IPS-18a (cell line): ENCODE measurements around the gene THUMPD3.

Experiments
- H3K27ac ChIP-seq: one replicate; pipeline ENCODE4 v1.5.1; 2013; ENCODE audit warnings: low read length
- H3K27me3 ChIP-seq: one replicate; pipeline ENCODE4 v1.6.1; 2013; ENCODE audit warnings: mild to moderate bottlenecking, low read length; ENCODE audit not compliant: control insufficient read depth, insufficient read depth
- H3K36me3 ChIP-seq: one replicate; pipeline ENCODE4 v1.6.1; 2013; ENCODE audit warnings: low read depth, low read length; ENCODE audit not compliant: control insufficient read depth
- H3K4me1 ChIP-seq: one replicate; pipeline ENCODE4 v1.6.1; 2013; ENCODE audit warnings: low read depth, low read length; ENCODE audit not compliant: control insufficient read depth
- H3K4me3 ChIP-seq: one replicate; pipeline ENCODE4 v1.5.1; 2013; ENCODE audit warnings: low read length
- H3K9ac ChIP-seq: one replicate; pipeline ENCODE4 v1.6.1; 2013; ENCODE audit warnings: mild to moderate bottlenecking, low read length, moderate library complexity
- H3K9me3 ChIP-seq: one replicate; pipeline ENCODE4 v1.6.1; 2013; ENCODE audit warnings: low read depth, low read length; ENCODE audit not compliant: control insufficient read depth

The THUMPD3 gene

DNA sequence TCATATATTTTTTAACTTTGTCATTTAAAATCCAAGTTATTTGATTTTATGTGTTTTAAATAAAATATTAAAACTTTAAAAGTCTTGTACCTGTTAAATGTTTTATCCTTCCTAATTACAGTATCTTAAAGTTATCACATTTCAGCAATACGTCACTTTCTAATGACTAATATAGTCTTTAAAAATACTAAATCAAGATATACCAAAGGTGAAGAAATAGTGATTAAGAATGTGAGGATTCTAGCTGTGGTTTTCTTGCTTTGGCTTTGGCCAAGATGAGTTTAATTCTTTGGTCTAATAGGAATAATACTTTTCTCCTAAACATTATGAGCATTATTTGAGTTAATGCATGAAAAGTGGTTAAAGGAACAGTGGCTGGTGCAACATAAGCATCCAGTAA, 48.4 kb downstream of the THUMPD3 start:
- H3K4me3 ChIP-seq, result no peak overlapping the region
- H3K27ac ChIP-seq, result no peak overlapping the region
- H3K9ac ChIP-seq, result no peak overlapping the region
- no peaks in the 10 kb centered on the region for H3K27me3 ChIP-seq
- no peaks in the 10 kb centered on the region for H3K36me3 ChIP-seq
- H3K9me3 ChIP-seq, result no peaks in the 10 kb centered on the region
- no peaks in the 10 kb centered on the region for H3K4me1 ChIP-seq

DNA sequence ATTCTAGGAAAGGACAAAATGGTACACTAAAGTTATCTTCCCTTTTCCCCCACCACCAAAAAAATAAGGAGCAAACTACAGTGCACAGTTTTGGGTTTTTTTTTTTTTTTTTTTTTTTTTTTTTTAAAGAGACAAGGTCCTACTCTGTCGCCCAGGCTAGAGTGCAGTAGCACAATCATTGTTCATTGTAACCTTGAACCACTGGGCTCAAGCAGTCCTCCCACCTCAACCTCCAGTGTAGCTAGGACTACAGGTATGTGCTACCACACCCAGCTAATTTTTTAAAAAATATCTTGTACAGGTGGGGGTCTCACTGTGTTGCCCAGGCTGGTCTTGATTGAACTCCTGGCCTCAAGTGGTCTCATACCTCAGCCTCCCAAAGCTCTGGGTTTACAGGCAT, 49.4 kb downstream of the THUMPD3 start:
- Histone ChIP-seq H3K4me3 (no peak overlapping the region), H3K36me3 (no peaks in the 10 kb centered on the region), H3K27me3 (no peaks in the 10 kb centered on the region), H3K27ac (no peak overlapping the region), H3K9me3 (no peaks in the 10 kb centered on the region), H3K9ac (no peak overlapping the region), H3K4me1 (no peaks in the 10 kb centered on the region)

DNA sequence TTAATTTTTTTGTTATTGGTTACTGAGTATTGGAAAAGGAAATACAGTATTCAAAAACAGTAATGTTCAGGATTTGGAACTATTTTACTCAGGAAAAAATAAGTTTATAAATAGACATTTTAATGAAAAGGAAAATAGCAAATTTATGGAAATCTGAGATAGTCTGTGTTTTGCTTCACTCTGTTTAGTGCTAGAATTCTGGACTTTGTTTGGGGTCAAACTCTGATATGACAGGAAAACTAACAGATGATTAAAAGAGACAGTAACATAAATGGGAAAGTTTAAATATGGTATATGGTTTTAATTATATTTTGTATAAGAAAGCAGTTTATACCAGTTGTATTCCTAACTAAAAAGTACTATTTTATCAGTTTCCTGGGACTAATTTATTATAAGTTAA, 52.0 kb downstream of the THUMPD3 start:
- Histone ChIP-seq H3K4me3 (no peak overlapping the region), H3K36me3 (no peaks in the 10 kb centered on the region), H3K27me3 (no peaks in the 10 kb centered on the region), H3K9ac (no peak overlapping the region), H3K4me1 (no peaks in the 10 kb centered on the region), H3K27ac (no peak overlapping the region), H3K9me3 (no peaks in the 10 kb centered on the region)

DNA sequence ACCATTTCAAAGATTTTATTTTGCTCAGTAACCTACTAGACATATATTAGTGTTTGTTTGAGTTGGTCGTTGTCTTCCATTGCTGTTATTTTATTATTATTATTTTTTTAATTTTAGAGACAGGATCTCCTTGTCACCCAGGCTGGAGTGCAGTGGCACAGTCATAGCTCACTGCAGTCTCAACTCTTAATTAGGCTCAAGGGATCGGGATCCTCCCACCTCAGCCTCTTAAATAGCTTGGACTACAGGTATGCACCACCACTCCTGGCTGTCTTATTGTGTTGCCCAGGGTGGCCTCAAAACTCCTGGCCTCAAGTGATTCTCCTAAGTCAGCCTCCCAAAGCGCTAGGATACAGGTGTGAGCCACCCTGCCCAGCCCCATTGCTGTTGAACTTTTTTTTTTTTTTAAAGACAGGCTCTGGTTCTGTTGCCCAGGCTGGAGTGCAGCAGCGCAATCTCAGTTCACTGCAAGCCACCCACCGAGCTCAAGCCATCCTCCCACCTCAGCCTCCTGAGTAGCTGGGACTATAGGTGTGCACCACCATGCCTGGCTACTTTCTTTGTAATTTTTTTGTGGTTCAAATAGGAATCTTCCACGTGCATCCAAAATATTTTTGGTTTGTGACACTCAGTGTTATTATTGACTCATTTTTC, 52.8 kb downstream of the THUMPD3 start:
- Histone ChIP-seq H3K36me3 (no peaks in the 10 kb centered on the region), H3K27me3 (no peaks in the 10 kb centered on the region), H3K9ac (no peak overlapping the region), H3K9me3 (no peaks in the 10 kb centered on the region), H3K4me3 (no peak overlapping the region), H3K4me1 (no peaks in the 10 kb centered on the region), H3K27ac (no peak overlapping the region)

DNA sequence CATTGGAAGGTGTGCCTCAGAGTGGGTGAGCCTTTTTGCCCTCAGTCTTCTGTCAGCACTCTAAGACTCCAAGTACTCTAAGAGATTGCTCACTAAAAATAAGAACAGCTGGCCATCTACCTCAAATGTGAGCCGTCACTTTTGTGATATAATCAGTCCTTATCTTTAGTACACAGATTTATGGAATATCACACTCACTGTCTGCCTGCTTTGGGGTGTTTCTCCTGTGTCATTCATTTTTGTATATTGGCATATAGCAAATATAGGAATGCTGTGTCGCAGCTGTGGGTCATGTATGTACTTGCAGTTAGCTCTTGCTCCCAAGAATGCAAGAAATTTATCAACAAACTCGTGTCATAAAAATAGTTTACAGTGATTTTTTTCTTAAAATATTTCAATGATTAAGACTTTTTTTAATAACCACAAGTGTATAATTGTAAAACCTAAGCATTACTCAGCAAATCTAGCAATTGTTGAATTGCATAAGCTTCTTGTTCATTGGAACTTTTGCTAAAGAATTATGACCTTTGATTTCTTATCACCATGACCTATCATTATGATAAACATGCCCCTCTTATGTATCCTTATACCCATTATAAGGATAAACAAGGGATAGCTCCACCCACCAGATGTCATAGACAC, 53.4 kb downstream of the THUMPD3 start:
- no peaks in the 10 kb centered on the region for H3K4me1 ChIP-seq
- H3K36me3 ChIP-seq, result no peaks in the 10 kb centered on the region
- H3K27ac ChIP-seq, result no peak overlapping the region
- no peak overlapping the region for H3K9ac ChIP-seq
- no peaks in the 10 kb centered on the region for H3K9me3 ChIP-seq
- H3K4me3 ChIP-seq, result no peak overlapping the region
- H3K27me3 ChIP-seq, result no peaks in the 10 kb centered on the region

DNA sequence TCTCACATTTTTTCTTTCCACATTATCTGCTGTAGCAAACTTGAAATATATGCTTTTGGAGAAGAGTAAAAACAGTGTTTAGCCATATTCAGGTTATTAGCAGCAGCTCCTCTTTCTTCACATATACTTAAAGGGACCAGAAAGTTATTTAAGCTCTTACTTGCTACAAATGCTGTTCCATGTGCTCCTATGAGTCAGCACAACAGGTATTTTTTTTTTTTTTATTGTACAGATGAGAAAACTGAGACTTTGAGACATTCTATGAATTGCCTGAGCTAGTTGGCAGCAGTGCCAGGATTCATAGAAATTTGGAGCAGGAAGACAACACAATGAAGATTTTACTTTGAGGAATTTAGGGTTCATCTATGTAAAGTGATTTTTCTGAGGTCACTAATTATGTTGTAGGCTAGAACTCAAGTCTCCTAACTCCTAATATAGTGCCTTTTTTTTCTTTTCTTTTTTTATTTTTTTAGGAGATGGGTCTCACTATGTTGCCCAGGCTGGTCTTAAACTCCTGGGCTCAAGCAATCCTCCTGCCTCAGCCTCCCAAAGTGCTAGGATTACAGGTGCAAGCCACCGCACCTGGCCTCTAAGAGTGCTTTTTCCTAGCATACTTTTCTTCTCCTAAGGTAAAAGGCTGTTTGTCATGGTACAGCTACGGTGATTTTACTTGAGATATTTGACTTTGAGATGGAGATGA, 58.1 kb downstream of the THUMPD3 start:
- Histone ChIP-seq H3K4me3 (no peak overlapping the region), H3K27ac (peak overlapping the region; percentile 34), H3K27me3 (no peaks in the 10 kb centered on the region), H3K4me1 (peaks cover 15% of the 10 kb centered on the region), H3K36me3 (peaks cover 24% of the 10 kb centered on the region), H3K9me3 (no peaks in the 10 kb centered on the region), H3K9ac (no peak overlapping the region)

DNA sequence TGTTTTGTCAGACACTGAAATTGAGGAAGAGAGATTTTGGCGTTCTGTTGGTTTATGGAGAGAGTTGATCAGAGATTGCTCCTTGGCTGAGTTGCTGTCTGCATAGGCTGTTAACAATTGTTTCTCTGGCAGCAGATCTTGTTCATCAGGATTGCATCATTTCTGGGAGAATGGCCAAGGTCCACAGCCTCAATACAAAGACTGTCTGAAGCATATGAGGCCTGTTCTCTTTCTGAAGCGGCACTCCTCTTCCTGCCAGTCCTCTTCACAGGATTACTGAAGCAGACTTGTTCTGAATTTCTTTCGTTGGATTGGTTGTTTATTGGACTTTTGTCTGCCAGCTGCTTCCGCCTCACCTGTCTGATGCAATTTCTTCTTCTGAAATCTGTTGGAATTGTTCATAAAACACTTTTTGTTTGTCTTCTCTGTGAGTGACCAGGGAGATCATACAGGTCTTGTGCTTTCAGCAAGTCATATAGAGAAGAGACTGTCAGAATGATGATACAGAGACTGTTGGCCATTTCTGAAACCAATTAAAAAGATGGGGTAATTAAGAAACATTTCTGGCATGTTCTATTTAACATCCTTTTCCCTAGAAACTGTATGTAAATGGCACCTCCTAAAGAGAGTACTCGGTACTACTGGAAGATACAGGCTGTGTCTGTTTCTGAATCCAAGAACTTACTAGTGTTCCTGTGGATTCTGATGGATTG, 60.0 kb downstream of the THUMPD3 start:
- Histone ChIP-seq H3K27ac (peak overlapping the region; percentile 98), H3K36me3 (peaks cover 40% of the 10 kb centered on the region), H3K9ac (peak overlapping the region; percentile 81), H3K27me3 (no peaks in the 10 kb centered on the region), H3K4me3 (no peak overlapping the region), H3K9me3 (no peaks in the 10 kb centered on the region), H3K4me1 (peaks cover 15% of the 10 kb centered on the region)

DNA sequence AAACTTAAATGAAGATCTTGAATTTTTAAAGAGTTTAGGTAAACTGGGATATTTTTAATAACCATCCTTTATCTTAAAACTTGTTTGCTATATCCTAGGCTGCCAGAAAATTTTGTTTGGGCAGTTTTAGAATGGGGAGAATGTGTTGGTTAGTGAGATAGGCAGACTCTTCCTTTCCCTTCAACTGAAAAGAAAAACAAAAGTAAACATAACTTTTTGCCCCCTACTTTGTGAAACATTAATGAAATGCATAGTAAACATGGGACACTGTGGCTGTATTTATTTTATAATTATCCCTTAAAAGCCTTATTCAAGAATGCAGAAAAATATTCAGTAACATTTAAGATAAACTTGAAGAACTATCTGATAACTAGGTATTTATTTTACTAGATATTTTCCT, 65.6 kb downstream of the THUMPD3 start:
- H3K36me3 ChIP-seq, result peaks cover 89% of the 10 kb centered on the region
- no peaks in the 10 kb centered on the region for H3K4me1 ChIP-seq
- H3K27me3 ChIP-seq, result no peaks in the 10 kb centered on the region
- H3K9me3 ChIP-seq, result no peaks in the 10 kb centered on the region
- no peak overlapping the region for H3K4me3 ChIP-seq
- no peak overlapping the region for H3K27ac ChIP-seq
- no peak overlapping the region for H3K9ac ChIP-seq

DNA sequence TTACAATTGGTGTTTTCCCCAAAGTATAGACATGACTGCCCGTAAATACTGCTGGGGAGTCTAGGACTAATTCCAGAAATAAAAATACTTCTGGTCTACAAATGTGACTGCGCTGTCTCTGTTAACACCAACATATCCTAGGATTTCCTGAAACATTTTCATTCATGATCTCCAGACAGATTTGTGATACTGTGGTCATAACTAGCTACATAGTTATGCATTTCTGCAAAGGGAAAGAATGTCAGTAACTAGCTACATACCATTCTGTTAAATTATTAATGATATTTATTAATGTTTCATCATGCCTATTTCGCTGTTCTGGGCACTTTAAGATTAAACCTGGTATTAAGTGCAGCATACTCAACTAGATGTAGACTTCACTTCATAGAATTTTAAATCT, 67.9 kb downstream of the THUMPD3 start:
- Histone ChIP-seq H3K9me3 (no peaks in the 10 kb centered on the region), H3K27ac (no peak overlapping the region), H3K27me3 (no peaks in the 10 kb centered on the region), H3K36me3 (peaks cover 96% of the 10 kb centered on the region), H3K4me3 (no peak overlapping the region), H3K4me1 (no peaks in the 10 kb centered on the region), H3K9ac (no peak overlapping the region)

DNA sequence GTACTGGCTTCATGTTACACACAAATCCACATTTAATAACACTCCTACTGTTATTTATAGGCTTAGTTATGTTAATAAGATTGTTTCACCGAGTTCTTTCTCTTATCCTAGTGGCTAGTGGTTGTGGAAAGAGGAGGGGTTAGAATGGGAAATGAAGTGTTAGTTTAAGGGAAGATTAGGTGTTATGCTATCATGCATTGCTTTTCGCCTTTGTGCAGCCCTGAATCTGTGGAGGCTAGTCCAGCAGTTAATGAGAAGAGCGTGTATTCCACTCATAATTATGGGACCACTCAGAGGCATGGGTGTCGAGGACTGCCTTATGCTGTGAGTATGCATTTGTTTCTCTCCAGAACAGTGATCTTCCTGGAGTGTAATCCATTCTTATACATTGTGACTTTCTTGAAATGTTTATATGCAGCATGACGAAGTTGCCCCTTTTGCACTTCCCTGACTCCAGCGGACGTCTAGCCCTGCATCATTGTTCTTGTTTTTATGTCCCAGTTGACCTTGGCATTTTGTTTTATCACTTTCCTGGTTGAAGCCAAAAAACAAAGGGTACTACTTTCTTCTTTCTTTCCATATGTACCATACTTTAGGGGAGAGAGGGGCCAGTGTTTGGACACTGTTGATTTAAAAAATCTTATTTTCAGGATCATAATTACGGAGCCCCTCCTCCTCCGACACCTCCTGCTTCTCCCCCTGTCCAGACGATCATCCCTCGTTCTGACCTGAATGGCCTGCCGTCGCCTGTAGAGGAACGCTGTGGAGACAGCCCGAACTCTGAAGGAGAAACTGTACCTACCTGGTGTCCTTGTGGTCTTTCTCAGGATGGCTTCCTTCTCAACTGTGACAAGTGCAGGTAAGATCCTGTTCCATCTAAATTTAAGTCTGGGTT, 71.0 kb downstream of the THUMPD3 start:
- Histone ChIP-seq H3K27me3 (no peaks in the 10 kb centered on the region), H3K27ac (no peak overlapping the region), H3K36me3 (peaks cover 98% of the 10 kb centered on the region), H3K4me3 (no peak overlapping the region), H3K9me3 (no peaks in the 10 kb centered on the region), H3K9ac (no peak overlapping the region), H3K4me1 (no peaks in the 10 kb centered on the region)

DNA sequence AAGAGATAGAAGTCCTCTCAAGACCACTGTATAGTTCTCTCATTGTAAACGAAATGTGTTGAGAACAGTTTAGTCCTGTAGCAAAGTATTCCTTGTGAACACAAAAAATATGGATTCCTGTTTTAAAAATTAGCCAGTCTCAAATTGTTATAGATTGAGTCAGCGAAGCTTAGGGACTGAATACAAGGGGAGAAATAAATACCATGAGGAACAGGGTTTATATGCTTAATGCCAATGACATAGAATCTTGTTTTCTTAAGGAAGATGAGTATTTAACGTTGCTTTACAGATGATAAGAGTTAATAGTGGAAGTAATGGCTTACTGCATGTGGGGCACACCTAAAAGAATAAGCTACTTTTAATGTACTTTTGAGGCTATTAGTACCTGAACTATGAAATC, 72.5 kb downstream of the THUMPD3 start:
- Histone ChIP-seq H3K9me3 (no peaks in the 10 kb centered on the region), H3K4me3 (no peak overlapping the region), H3K4me1 (no peaks in the 10 kb centered on the region), H3K9ac (no peak overlapping the region), H3K27me3 (no peaks in the 10 kb centered on the region), H3K27ac (no peak overlapping the region), H3K36me3 (peaks cover 98% of the 10 kb centered on the region)
